KMS-11 (cell line): Measurements from ENCODE around the gene RAP1B.

Experiments
- H2AFZ ChIP-seq: fragments of 200-600 bp; sonication (generic); 2 replicates; pipeline ENCODE4 v1.6.1; 2016; ENCODE audit warnings: antibody characterized with exemption, mixed run types, low read depth
- H3K27ac ChIP-seq: fragments of 200-600 bp; sonication (generic); 2 replicates; pipeline ENCODE4 v1.6.1; 2016; ENCODE audit warnings: mild to moderate bottlenecking, mixed run types
- H3K27me3 ChIP-seq: fragments of 200-600 bp; sonication (generic); 2 replicates; pipeline ENCODE4 v1.6.1; 2017; ENCODE audit warnings: mild to moderate bottlenecking, low read depth, mixed run types, moderate library complexity; ENCODE audit not compliant: insufficient read depth
- H3K36me3 ChIP-seq: fragments of 200-600 bp; sonication (generic); 2 replicates; pipeline ENCODE4 v1.6.1; 2017; ENCODE audit warnings: mild to moderate bottlenecking, mixed run types; ENCODE audit not compliant: insufficient read depth
- H3K4me1 ChIP-seq: fragments of 200-600 bp; sonication (generic); 2 replicates; pipeline ENCODE4 v1.6.1; 2016; ENCODE audit warnings: mild to moderate bottlenecking, low read depth, mixed run types; ENCODE audit not compliant: poor library complexity, severe bottlenecking
- H3K4me2 ChIP-seq: fragments of 200-600 bp; sonication (generic); 2 replicates; pipeline ENCODE4 v1.7.0; 2016; ENCODE audit warnings: mild to moderate bottlenecking, mixed run types
- H3K4me3 ChIP-seq: fragments of 200-600 bp; sonication (generic); IDR thresholded peaks from 2 replicates; pipeline ENCODE4 v1.6.1; 2017; ENCODE audit warnings: low read depth, low read length, mixed read lengths; ENCODE audit not compliant: insufficient read depth
- H3K79me2 ChIP-seq: fragments of 200-600 bp; sonication (generic); 2 replicates; pipeline ENCODE4 v1.6.1; 2016; ENCODE audit warnings: low read depth, mixed run types; ENCODE audit not compliant: insufficient read depth
- H3K9ac ChIP-seq: fragments of 200-600 bp; sonication (generic); 2 replicates; pipeline ENCODE4 v1.6.1; 2016; ENCODE audit warnings: mild to moderate bottlenecking, mixed run types
- H4K20me1 ChIP-seq: fragments of 200-600 bp; sonication (generic); 2 replicates; pipeline ENCODE4 v1.6.1; 2016; ENCODE audit warnings: mild to moderate bottlenecking, mixed run types; ENCODE audit not compliant: insufficient read depth
- CTCF ChIP-seq: fragments of 200-600 bp; sonication (generic); conservative IDR thresholded peaks from 2 replicates; pipeline ENCODE4 v1.6.1; 2017; ENCODE audit warnings: low read depth, mild to moderate bottlenecking, antibody characterized with exemption, low read length, moderate library complexity, mixed read lengths

Gene RAP1B

GRCh38 chr12:68667896-68668295 lies 57.2 kb downstream of the RAP1B start:
- Histone ChIP-seq H3K79me2 (no peaks in the 10 kb centered on the region), H3K27ac (no peak overlapping the region), H2AFZ (no peak overlapping the region)

GRCh38 chr12:68671179-68671578 lies 60.5 kb downstream of the RAP1B start:
- Histone ChIP-seq H3K4me3 (no peak overlapping the region), H3K9ac (no peak overlapping the region), H3K27ac (no peak overlapping the region), H2AFZ (no peak overlapping the region), H3K27me3 (no peaks in the 10 kb centered on the region), H4K20me1 (no peaks in the 10 kb centered on the region), H3K4me1 (peaks cover 10% of the 10 kb centered on the region), H3K79me2 (no peaks in the 10 kb centered on the region), H3K4me2 (no peak overlapping the region), H3K36me3 (no peaks in the 10 kb centered on the region)
- no peak for TF ChIP-seq CTCF

More at GRCh38 chr12:68667896-68668295, 57.2 kb downstream of the RAP1B start:
- H3K4me3 ChIP-seq = no peak overlapping the region
- H4K20me1 ChIP-seq = no peaks in the 10 kb centered on the region
- no peaks in the 10 kb centered on the region for H3K4me1 ChIP-seq
- no peak for TF ChIP-seq CTCF
- no peak overlapping the region for H3K9ac ChIP-seq
- H3K4me2 ChIP-seq = no peak overlapping the region
- 0 out of 2 replicates have a peak, but pooled peaks cover 5% of the 10 kb centered on the region for H3K36me3 ChIP-seq
- no peaks in the 10 kb centered on the region for H3K27me3 ChIP-seq

GRCh38 chr12:68673788-68674187 lies 63.1 kb downstream of the RAP1B start:
- Histone ChIP-seq H3K36me3 (no peaks in the 10 kb centered on the region), H4K20me1 (no peaks in the 10 kb centered on the region), H2AFZ (no peak overlapping the region), H3K4me3 (no peak overlapping the region), H3K9ac (no peak overlapping the region), H3K27ac (no peak overlapping the region), H3K79me2 (no peaks in the 10 kb centered on the region), H3K4me1 (peaks cover 10% of the 10 kb centered on the region), H3K27me3 (no peaks in the 10 kb centered on the region), H3K4me2 (no peak overlapping the region)
- TF ChIP-seq CTCF = no peak

- H3K36me3 ChIP-seq = no peaks in the 10 kb centered on the region
- H3K4me3 ChIP-seq = no peak overlapping the region
- no peak overlapping the region for H3K4me2 ChIP-seq
- TF ChIP-seq CTCF = no peak
- H2AFZ ChIP-seq = no peak overlapping the region
- no peaks in the 10 kb centered on the region for H4K20me1 ChIP-seq
- H3K27ac ChIP-seq = no peak overlapping the region
- H3K27me3 ChIP-seq = no peaks in the 10 kb centered on the region
- H3K9ac ChIP-seq = no peak overlapping the region
- H3K4me1 ChIP-seq = peaks cover 10% of the 10 kb centered on the region
- no peaks in the 10 kb centered on the region for H3K79me2 ChIP-seq
Observed at GRCh38 chr12:68674376-68674775, 63.7 kb downstream of the RAP1B start.
